NCI-H526 treated with DMSO at 0.1 percent for 48 hours (cell line): ENCODE measurements around the gene ANKRD16.
"Not testable (repeated sequence)": the region's sequence is repeated elsewhere in the genome, so short reads cannot be mapped to it uniquely, and the experiment has no call there.

ENCODE experiments used
- DNase-seq: peaks from one replicate; lab custom pipeline; 2025; lab: John Stamatoyannopoulos, UW

Gene ANKRD16

DNA sequence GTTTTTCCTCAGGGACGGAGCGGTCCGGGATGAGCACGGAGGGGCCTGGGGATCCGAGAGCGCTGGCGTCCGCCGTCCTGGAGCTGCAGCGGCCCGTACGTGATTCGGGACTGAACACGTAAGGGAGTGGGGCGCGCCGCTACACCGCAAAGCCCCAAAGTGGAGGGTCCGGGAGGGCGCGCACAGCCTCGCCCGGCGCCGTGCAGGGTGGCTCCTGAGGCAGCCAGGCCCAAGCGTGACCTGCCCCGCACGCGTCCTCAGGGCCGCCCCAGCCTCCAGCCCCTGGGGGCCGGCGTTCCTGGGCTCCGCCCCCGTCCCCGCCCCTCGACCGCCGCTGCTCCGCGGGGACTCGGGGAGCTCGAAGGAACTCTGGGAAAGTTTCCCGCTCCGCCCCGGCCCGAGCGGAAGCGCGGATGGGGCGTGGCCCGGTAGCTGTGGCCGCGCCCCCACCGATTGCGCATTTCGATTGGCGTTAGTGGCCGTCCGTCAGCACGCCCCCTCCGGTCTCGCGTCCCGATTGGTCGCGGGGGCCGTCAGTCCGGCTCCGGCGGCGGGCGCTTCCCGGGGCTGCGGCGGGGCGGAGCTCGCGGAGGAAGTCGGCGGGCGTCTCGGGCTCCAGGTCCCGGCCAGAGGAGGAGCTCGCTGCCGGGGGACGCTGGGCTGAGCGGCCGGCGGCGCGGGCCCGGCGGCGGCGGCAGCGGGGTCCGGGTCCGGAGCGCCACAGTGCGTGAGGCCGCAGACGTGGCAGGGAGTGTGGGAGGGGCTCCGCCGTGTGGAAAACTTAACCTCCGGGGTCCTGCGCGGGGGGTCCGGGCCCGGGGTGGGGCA is at the start of gene ANKRD16, which contains the start of gene FBH1:
Gene ANKRD16, minus strand, starts transcription at position 270 of the 828 bp plus-strand sequence. CDS start 539 bp downstream, outside the sequence.
Gene FBH1, plus strand, starts transcription at position 620 of the 828 bp plus-strand sequence. Its CDS starts 103 bp downstream, at position 723.
- peak; percentile 84 for DNase-seq

DNA sequence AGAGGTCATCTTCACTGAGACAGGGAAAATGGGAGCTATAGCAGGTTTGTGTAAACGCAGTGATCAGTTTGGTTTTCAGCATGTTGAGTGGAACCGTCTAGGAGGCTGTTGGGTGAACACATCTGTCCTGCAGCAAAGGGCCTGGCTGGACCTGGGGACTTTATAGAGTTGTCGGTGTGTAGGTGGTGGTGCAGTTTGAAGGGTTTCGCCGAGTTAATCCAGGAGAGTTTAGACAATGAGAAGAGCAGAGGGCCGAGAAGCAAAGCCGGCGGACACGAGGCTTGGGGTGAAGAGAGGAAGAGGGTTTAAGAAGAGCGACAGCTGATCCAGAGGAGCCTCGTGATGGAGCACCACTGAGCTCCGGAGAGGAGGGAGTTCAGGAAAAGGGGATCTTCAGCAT is 48.6 kb upstream of the ANKRD16 start:
- DNase-seq: no peak

DNA sequence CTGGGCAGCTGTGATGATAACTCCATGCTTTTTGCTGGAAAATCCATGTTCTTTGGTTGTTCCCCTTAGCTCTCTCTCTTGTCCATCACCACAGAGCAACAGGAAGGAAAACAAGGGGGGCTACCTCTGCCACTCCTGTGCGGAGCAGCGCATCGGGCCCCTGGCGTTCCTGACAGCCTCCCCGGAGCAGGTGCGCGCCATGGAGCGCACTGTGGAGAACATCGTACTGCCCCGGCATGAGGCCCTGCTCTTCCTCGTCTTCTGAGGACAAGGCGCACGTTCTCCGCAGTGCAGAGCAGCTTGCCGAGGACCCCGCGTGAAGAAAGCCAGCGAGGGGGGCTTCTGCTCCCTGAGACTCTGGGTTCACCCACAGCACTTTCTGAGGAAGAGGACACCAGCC is 47.3 kb upstream of the ANKRD16 start:
- DNase-seq: no peak

DNA sequence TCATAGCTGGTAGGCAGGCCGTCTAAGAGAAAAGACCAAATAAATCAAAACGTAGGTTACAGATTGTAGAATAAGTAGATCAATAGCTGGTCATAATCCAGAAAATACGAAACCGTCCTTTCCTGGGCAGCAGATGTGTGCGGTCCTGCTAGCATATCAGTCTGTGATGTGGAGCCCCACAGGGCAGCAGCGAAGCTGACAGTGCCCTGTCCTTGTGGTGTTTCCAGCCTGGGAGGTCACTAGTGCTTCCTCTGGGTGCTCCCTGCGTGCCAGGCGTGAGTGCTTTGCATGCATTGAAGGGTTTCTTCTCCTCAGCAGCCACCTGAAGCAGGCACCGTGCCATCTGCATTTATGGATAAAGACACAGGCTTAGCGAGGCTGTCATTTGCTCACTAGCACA is 45.9 kb upstream of the ANKRD16 start:
- DNase-seq: no peak

DNA sequence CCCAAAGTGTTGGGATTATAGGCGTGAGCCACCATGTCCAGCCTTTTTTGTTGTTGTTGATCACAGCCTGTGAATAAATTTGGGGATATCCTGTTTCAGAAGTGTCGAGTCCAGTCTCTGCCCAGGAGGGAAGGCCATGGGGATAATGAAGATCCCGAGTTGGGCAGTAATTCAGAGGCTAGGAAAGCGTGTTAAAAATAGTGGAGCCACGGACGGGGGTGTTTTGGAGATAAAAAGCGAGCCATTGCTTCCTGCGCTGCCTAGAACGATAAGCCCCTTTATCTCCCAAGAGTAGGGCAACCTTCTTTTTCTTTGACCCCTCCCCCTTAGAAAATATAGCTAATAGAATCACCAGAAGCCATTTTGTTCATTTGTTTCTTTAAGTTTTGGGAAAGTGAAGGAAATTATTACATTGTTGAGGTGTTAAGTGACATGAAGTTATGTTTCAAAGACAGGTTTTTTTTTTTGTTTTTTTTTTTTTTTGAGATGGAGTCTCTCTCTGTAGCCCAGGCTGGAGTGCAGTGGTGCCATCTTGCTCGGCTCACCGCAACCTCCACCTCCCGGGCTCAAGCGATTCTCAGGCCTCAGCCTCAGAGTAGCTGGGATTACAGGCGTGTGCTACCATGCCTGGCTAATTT is 44.3 kb upstream of the ANKRD16 start:
- no peak for DNase-seq

DNA sequence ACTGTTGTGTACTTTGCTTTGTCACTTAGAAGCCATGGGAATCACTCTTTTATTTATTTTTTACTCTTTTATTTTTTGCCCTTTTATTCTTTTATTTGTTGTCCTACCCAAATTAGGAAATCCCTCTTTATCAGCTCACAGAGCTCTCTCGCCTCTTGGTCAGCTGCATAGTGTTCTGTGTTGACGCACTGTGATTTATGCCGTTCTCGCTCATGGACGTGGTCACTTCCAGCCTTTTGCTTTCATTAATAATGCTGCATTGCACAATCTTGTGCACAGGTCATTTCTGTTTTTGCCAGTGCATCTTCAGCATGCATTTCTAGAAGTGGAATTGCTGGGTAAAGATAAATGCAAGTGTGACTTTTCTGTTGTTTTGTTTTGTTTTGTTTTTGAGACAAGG is 42.7 kb upstream of the ANKRD16 start:
- no peak for DNase-seq

GRCh38 chr10:5930272-5930671 is 40.6 kb upstream of the ANKRD16 start:
- DNase-seq: no peak

DNA sequence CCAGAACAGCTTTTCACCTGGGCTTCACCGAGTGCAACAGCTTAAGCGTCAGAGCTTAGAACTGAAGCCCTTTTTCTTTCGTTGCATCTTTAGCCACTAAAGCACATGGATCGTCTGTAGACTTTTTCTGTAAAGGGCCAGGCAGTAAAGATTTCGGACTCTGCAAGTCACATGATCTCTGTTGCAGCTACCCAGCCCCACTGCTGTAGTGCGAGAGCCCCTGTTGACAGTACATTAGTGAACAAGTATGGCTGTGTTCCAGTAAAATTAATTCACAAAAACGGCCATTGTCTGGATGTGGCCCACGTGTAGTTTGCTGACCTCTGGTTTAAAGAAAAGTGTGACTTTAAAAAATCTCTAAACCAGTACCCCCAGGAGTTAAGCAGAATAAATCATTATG is 39.7 kb upstream of the ANKRD16 start:
- no peak for DNase-seq

GRCh38 chr10:5927306-5927705 is 37.6 kb upstream of the ANKRD16 start:
- DNase-seq: no peak

GRCh38 chr10:5924889-5925288 is 35.2 kb upstream of the ANKRD16 start:
- no peak for DNase-seq

GRCh38 chr10:5921746-5922145 is 32.1 kb upstream of the ANKRD16 start:
- no peak for DNase-seq

GRCh38 chr10:5919568-5919967 is 29.9 kb upstream of the ANKRD16 start:
- no peak for DNase-seq

DNA sequence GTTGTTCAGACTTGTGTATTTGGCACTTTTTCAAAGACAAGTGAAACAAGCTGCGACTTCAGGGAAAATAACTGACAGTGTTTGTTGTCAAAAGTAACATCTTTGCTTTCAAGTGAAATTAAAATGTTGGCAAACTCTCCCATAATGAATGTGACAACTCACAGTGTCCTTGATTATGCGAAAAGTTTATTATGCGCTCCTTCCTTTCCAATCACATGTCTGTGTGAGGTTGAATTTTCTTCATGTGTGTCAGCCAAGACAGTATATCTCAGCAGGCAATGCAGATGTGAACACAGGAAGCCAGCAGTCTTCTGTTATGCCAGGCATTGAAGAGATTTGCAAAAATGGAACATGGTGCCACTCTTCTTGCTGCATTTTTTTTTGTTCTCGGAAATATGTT is 29.1 kb upstream of the ANKRD16 start:
- no peak for DNase-seq

GRCh38 chr10:5917305-5917704 is 27.6 kb upstream of the ANKRD16 start:
- no peak for DNase-seq

- no peak for DNase-seq
Measured at GRCh38 chr10:5915451-5915850, 25.8 kb upstream of the ANKRD16 start.

- no peak for DNase-seq
Measured at GRCh38 chr10:5913736-5914135, 24.0 kb upstream of the ANKRD16 start.

DNA sequence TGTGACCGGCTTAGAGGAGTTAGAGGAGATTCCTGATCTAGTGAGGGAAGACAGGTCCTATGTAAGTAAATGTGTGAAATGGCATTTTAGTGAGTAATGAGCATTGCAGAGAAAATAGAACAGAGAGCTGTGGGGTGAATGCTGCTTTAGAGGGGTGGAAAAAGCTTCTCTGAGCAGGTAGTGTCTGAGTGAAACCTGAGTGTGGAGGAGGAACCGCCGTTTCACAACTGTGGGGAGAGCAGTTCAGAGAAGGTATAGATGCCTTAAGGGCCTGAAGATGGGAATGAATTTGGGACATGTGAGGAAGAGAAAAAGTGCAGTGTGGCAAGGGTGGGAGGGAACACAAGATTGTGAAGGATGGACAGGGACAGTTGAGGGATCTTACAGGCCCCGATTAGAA is 22.0 kb upstream of the ANKRD16 start:
- no peak for DNase-seq

DNA sequence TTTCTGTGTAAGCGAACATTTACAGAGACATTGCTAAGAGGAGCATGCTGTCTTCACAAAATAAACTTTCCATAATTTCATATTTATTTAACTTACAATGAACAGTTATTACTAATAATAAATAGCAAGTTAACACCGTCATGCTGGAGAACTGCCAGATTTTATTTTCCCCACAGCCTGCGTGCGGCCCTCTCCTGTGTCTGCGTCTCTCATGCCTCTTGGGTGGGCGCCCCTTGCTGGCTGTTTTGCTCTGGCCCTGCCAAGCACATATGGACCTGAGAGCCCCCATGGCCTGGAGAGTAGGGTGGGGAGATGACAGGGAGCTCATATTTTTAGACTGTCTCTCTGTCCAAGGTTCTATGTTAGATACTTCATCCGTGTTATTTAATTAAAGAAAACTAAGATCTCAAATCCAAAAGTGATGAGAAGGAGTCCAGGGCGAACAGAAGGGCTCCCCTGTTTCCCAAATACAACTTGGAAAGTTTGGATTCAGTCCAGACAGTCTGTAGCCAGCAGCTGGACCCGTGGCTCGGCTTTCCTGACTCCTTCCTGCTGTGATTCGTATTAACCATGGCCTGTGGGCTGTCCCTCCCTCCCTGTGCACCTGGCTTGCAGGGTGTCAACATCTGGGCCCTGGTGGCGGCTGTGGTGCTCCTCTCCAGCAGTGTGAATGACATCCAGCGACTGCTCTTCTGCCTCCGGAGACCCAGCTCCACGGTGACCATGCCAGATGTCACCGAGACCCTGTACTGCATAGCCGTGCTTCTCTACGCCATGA is 20.8 kb upstream of the ANKRD16 start:
- no peak for DNase-seq

DNA sequence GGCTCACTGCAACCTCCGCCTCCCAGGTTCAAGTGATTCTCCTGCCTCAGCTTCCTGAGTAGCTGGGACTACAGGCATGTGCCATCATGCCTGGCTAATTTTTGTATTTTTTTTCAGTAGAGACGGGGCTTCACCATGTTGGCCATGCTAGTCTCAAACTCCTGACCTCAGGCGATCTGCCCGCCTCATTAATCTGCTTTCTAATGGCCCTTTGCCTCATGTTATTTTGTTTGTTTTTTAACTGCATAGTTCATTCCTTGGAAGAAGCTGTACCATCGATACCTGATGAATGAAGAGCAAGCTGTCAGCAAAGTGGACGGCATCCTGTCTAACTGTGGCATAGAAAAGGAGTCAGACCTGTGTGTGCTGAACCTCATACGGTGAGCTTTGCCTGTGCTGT is 19.0 kb upstream of the ANKRD16 start:
- not testable (repeated sequence) for DNase-seq

DNA sequence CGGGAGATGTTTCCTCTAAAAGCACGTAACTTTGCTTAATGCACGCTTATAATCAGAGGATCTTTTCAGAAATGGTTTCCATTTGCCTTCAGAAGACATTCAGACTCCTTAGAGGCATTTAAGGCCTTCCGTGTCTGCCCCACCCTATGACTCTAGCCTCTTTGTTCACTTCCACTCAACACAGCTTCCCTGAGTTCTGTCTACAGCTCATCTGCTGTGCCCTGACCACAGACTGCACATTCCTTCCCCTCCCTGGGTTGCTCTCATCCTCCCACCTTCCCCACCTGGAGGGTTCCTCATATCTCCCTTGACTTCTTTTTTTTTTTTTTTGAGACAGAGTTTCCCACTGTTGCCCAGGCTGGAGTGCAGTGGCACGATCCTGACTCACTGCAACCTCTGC is 17.0 kb upstream of the ANKRD16 start:
- no peak for DNase-seq

DNA sequence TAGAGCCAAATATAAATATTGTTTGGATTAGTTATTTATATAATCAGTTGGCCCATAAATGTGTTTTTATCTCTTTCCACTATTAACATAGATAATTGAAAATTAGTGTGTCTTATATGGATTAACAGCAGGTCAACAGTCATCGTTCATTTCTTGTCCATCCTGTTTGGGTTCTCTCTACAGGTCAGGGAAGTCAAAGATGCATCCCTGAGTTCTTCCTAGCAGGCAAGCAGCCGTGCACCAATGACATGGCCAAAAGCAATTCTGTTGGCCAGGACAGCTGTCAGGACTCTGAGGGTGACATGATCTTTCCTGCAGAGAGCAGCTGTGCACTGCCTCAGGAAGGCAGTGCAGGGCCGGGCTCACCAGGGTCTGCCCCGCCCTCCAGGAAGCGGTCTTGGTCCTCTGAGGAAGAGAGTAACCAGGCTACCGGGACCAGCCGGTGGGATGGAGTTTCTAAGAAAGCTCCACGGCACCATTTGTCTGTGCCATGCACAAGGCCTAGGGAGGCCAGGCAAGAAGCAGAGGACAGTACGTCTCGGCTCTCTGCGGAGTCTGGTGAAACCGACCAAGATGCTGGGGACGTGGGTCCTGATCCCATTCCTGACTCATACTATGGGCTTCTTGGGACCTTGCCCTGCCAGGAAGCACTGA is 16.3 kb upstream of the ANKRD16 start:
- no peak for DNase-seq

- no peak for DNase-seq
Measured at GRCh38 chr10:5904227-5904626, 14.5 kb upstream of the ANKRD16 start.
